Mesenchymal stem cell (in vitro differentiated cells and primary cell): Measurements from ENCODE around the gene GLI2.

Experiments used
- DNase-seq: peaks from one replicate; pipeline ENCODE4 v3.0.0-alpha.2; 2013
- H2AFZ ChIP-seq: one replicate; pipeline ENCODE4 v1.6.1; 2013; ENCODE audit warnings: low read depth, mild to moderate bottlenecking, control low read depth, inconsistent platforms, low read length, moderate library complexity
- H2AK5ac ChIP-seq: 2 replicates; pipeline ENCODE4 v1.6.1; 2013; ENCODE audit warnings: low read length, moderate library complexity, mild to moderate bottlenecking, inconsistent platforms; ENCODE audit not compliant: severe bottlenecking
- H2BK120ac ChIP-seq: one replicate; pipeline ENCODE4 v1.6.1; 2013; ENCODE audit warnings: low read depth, mild to moderate bottlenecking, inconsistent platforms, low read length, moderate library complexity
- H2BK12ac ChIP-seq, 2 experiments: one replicate each; pipeline ENCODE4 v1.6.1; 2013; ENCODE audit warnings: inconsistent platforms in 2 of 2, low read length in 2 of 2, mild to moderate bottlenecking in 2 of 2, moderate library complexity in 2 of 2, control low read depth in 1 of 2
- H2BK15ac ChIP-seq: one replicate; pipeline ENCODE4 v1.6.1; 2013; ENCODE audit warnings: mild to moderate bottlenecking, low read depth, inconsistent platforms; ENCODE audit not compliant: poor library complexity, severe bottlenecking
- H2BK5ac ChIP-seq: 2 replicates; pipeline ENCODE4 v1.6.1; 2013; ENCODE audit warnings: low read depth, mild to moderate bottlenecking, low read length, control low read depth, inconsistent platforms; ENCODE audit not compliant: poor library complexity, severe bottlenecking
- H3K14ac ChIP-seq, 2 experiments: one replicate each; pipeline ENCODE4 v1.6.1; 2013; ENCODE audit warnings: inconsistent platforms in 2 of 2, low read length in 2 of 2, control low read depth in 1 of 2, mild to moderate bottlenecking in 1 of 2, moderate library complexity in 1 of 2
- H3K18ac ChIP-seq, 2 experiments: one replicate each; pipeline ENCODE4 v1.6.1; 2013; ENCODE audit warnings: inconsistent platforms in 2 of 2, low read length in 2 of 2, control low read depth in 1 of 2, low read depth in 1 of 2, mild to moderate bottlenecking in 1 of 2
- H3K23ac ChIP-seq, 2 experiments: one replicate each; pipeline ENCODE4 v1.6.1; 2013; ENCODE audit warnings: inconsistent platforms in 2 of 2, low read length in 2 of 2, mild to moderate bottlenecking in 2 of 2, moderate library complexity in 2 of 2, control low read depth in 1 of 2
- H3K27ac ChIP-seq: 2 replicates; pipeline ENCODE4 v1.5.1; 2013; ENCODE audit warnings: mild to moderate bottlenecking, moderate library complexity, low read length, control low read depth, inconsistent platforms; ENCODE audit not compliant: poor library complexity, severe bottlenecking
- H3K27me3 ChIP-seq, 2 experiments: 2 replicates each; pipeline versions ENCODE4 v1.6.1 to v1.7.0; 2013; ENCODE audit warnings: low read length in 2 of 2, mild to moderate bottlenecking in 2 of 2, moderate library complexity in 2 of 2, control low read depth in 1 of 2, inconsistent platforms in 1 of 2; ENCODE audit not compliant: control insufficient read depth in 1 of 2, insufficient read depth in 1 of 2
- H3K36me3 ChIP-seq, 2 experiments: 2 replicates each; pipeline versions ENCODE4 v1.6.1 to v1.7.0; 2013; ENCODE audit warnings: low read length in 2 of 2, control low read depth in 1 of 2, inconsistent platforms in 1 of 2, low read depth in 1 of 2, mild to moderate bottlenecking in 1 of 2; ENCODE audit not compliant: insufficient read depth in 2 of 2, control insufficient read depth in 1 of 2
- H3K4ac ChIP-seq, 2 experiments: one replicate each; pipeline ENCODE4 v1.6.1; 2013; ENCODE audit warnings: inconsistent platforms in 2 of 2, low read length in 2 of 2, mild to moderate bottlenecking in 2 of 2, moderate library complexity in 2 of 2, control low read depth in 1 of 2, low read depth in 1 of 2
- H3K4me1 ChIP-seq: 2 replicates; pipeline ENCODE4 v1.6.1; 2013; ENCODE audit warnings: low read depth, low read length, control low read depth; ENCODE audit not compliant: control insufficient read depth, insufficient read depth
- H3K4me2 ChIP-seq: 2 replicates; pipeline ENCODE4 v1.6.1; 2013; ENCODE audit warnings: low read length, mild to moderate bottlenecking, inconsistent platforms; ENCODE audit not compliant: poor library complexity, severe bottlenecking
- H3K4me3 ChIP-seq, 2 experiments: 2 replicates each; pipeline versions ENCODE4 v1.5.1 to v1.7.0; 2013; ENCODE audit warnings: low read length in 2 of 2, mild to moderate bottlenecking in 2 of 2, control low read depth in 1 of 2, low read depth in 1 of 2; ENCODE audit not compliant: insufficient read depth in 1 of 2
- H3K79me1 ChIP-seq: replicated peaks from 2 replicates; pipeline ENCODE4 v1.6.1; 2013; ENCODE audit warnings: mild to moderate bottlenecking, control low read depth, low read length, inconsistent platforms; ENCODE audit not compliant: poor library complexity, severe bottlenecking
- H3K9ac ChIP-seq: 2 replicates; pipeline ENCODE4 v1.7.0; 2013; ENCODE audit warnings: mild to moderate bottlenecking, low read length, moderate library complexity
- H3K9me3 ChIP-seq: 2 replicates; pipeline ENCODE4 v1.7.0; 2013; ENCODE audit warnings: mild to moderate bottlenecking, low read length; ENCODE audit not compliant: control insufficient read depth
- H4K8ac ChIP-seq: one replicate; pipeline ENCODE4 v1.6.1; 2013; ENCODE audit warnings: inconsistent platforms, mild to moderate bottlenecking, low read length, moderate library complexity
- H4K91ac ChIP-seq: one replicate; pipeline ENCODE4 v1.6.1; 2013; ENCODE audit warnings: mild to moderate bottlenecking, low read length, inconsistent platforms
- WGBS: methylation state at CpG from one replicate; pipeline ENCODE4 v1.1.7; 2013; ENCODE audit warnings: mixed read lengths; 5-methylcytosine and 5-hydroxymethylcytosine counted together

The GLI2 gene

DNA sequence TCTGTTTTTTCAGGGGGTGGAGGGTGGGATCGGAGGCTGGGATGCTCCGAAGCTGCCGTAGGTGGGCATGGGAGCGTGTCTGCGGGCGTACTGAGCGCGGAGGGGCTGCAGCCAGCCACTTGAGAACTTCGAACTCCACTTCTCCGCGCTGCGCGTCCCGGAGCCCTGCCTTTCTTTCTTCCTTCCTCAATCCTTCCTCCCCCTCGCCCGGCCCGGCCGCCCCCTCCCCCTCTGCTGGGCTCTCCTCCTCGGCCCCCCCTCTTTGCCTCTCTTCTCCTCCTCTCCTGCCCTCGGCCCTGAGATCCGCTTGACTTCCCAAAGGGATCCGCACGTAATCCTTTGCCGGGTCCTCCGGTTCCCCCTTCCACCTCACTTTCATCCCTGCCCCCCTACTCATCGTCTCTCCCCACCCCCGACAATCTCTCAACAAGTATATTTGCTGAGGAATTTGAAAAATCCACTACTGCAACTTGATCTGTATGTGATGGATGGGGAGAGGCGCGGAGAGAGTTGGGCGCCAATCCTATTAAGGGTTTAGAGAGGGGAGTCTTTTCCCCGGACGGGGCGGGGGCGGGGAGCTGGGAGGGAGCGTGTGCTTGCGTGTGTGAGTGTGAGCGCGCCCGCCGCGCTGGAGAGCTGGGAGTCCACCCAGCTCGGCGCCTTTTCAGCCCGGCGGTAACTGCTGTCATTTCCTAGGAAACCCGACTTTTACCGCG is 1.1 kb downstream of the GLI2 start:
- peaks cover 9% of the 10 kb centered on the region for H3K79me1 ChIP-seq
- H3K4me3 ChIP-seq: peak overlapping the region; percentile 84 to 88
- H2AFZ ChIP-seq: peak overlapping the region; percentile 39
- peak; percentile 93 for DNase-seq
- no peaks in the 10 kb centered on the region for H3K27me3 ChIP-seq
- peak overlapping the region; percentile 96 to 98 for H3K18ac ChIP-seq
- 1% methylated on average over 39 of the region's 48 CpGs for WGBS
- peaks cover 22% of the 10 kb centered on the region for H3K4me1 ChIP-seq
- H3K9ac ChIP-seq: peak overlapping the region; percentile 85
- H3K23ac ChIP-seq: peak overlapping the region; percentile 71 to 99
- no peaks in the 10 kb centered on the region for H3K36me3 ChIP-seq
- H2BK5ac ChIP-seq: peak overlapping the region; percentile 88
- peak overlapping the region; percentile 98 for H4K91ac ChIP-seq
- no peak overlapping the region for H2AK5ac ChIP-seq
- H2BK12ac ChIP-seq: peak overlapping the region; percentile 81 to 94
- peak overlapping the region; percentile 91 for H4K8ac ChIP-seq
- peak overlapping the region; percentile 99 for H2BK120ac ChIP-seq
- peak overlapping the region; percentile 99 to 100 for H3K4ac ChIP-seq
- no peaks in the 10 kb centered on the region for H3K9me3 ChIP-seq
- peak overlapping the region; percentile 90 to 99 for H3K14ac ChIP-seq
- H3K27ac ChIP-seq: peak overlapping the region; percentile 89
- peak overlapping the region; percentile 92 for H2BK15ac ChIP-seq
- peak overlapping the region; percentile 97 for H3K4me2 ChIP-seq

DNA sequence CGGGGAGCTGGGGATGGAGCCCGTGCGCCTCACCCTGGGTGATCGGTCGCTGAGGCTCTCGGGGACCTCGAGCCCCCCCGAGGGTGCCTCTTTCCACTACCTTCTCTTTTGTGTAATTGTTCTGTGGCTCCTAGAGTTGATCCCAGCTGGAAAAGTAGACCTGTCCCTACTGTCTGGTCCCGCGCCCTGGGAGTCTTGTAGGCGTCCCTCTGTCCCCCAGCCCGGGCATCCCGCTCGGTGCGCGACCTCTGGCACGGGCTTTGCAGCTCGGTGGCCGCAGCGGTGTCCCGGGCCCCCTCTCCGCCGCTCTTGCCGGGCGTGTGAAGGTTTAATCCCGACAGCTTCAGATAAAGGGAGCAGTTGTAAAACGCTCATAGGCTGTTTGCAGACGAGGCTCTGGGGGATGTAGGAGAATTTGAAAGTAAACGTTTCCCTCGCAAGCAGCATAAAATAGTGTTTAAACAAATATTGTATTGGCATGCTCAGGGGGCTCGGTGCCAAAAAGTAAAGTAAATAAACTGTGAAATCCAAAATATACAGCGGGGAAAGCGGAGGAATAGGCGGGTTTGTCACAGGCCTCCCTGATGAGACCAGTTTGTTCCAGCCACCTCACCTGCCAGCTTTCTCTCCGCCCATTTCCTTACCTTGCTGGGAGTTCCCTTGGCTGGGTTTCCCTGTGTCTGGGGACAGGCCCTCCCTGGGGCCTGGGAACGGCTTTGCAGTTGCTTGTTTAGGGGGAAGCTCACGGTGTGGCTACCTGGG is 1.9 kb downstream of the GLI2 start:
- Histone ChIP-seq H4K91ac (peak overlapping the region; percentile 96), H3K4ac (peak overlapping the region; percentile 99 to 100), H2BK12ac (peak overlapping the region; percentile 81 to 94), H2AK5ac (peak overlapping the region; percentile 73), H3K27ac (peak overlapping the region; percentile 89), H2BK5ac (peak overlapping the region; percentile 76), H3K18ac (peak overlapping the region; percentile 96 to 98), H4K8ac (peak overlapping the region; percentile 85), H2AFZ (no peak overlapping the region), H3K4me3 (peak overlapping the region; percentile 84 to 88), H3K4me2 (peak overlapping the region; percentile 97), H3K23ac (peak overlapping the region; percentile 71 to 89), H3K9ac (peak overlapping the region; percentile 85), H3K9me3 (no peaks in the 10 kb centered on the region), H3K79me1 (peaks cover 9% of the 10 kb centered on the region), H2BK15ac (peak overlapping the region; percentile 70), H3K4me1 (peaks cover 22% of the 10 kb centered on the region), H3K36me3 (no peaks in the 10 kb centered on the region), H2BK120ac (peak overlapping the region; percentile 96), H3K27me3 (no peaks in the 10 kb centered on the region), H3K14ac (peak overlapping the region in 1 of 2 experiments; percentile 98)
- peak; percentile 66 for DNase-seq
- WGBS: under 1% methylated on average over 36 of the region's 37 CpGs

DNA sequence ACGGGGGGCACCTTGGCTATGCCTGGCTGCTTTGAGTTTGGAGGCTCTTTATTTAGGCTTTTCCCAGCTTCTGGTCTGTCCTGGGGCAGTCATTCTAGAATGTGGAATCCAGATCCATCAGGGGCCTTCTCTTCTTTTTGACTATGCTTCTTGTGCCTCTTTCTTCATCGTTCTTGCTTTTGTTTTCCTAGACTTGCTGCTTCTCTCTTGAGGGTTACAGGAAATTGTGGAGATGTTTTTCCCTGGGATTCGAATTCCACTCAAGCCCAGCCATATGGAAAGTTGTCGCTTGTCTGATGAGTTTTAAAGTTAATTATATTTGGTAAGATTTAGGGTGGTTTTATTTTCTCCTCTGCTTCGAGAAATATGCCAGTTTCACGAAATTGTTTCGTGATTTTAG is 2.4 kb downstream of the GLI2 start:
- peak; percentile 45 for DNase-seq
- peak overlapping the region; percentile 65 to 89 for H3K23ac ChIP-seq
- peak overlapping the region; percentile 76 for H2BK5ac ChIP-seq
- peak overlapping the region; percentile 89 for H3K27ac ChIP-seq
- no peaks in the 10 kb centered on the region for H3K9me3 ChIP-seq
- peak overlapping the region; percentile 85 for H3K9ac ChIP-seq
- H2BK12ac ChIP-seq: peak overlapping the region in 1 of 2 experiments; percentile 65
- H3K4me1 ChIP-seq: peaks cover 22% of the 10 kb centered on the region
- H3K4ac ChIP-seq: peak overlapping the region; percentile 97 to 99
- peak overlapping the region; percentile 73 for H2AK5ac ChIP-seq
- peaks cover 9% of the 10 kb centered on the region for H3K79me1 ChIP-seq
- peak overlapping the region; percentile 97 for H3K4me2 ChIP-seq
- peak overlapping the region; percentile 89 for H2BK120ac ChIP-seq
- WGBS: 17% methylated on average over 7 of the region's 7 CpGs
- H3K4me3 ChIP-seq: peak overlapping the region in 1 of 2 experiments; percentile 88
- peak overlapping the region; percentile 85 for H4K8ac ChIP-seq
- peak overlapping the region; percentile 88 for H4K91ac ChIP-seq
- peak overlapping the region; percentile 84 to 96 for H3K18ac ChIP-seq
- no peak overlapping the region for H2AFZ ChIP-seq
- H3K14ac ChIP-seq: peak overlapping the region in 1 of 2 experiments; percentile 95
- H3K36me3 ChIP-seq: no peaks in the 10 kb centered on the region
- peak overlapping the region; percentile 70 for H2BK15ac ChIP-seq
- no peaks in the 10 kb centered on the region for H3K27me3 ChIP-seq
